HepG2 (cell line): ENCODE data around the gene ANKRD40. TPM values are rescaled to one million over a fixed set of nuclear protein-coding genes. Genes with fewer than 3 reads are reported as not detected.
A peak's percentile ranks its signal among the peaks of the same experiment; 100 is the strongest.

Source experiments
- ATAC-seq: fragments of 200-7000 bp; cut with Tn5 transposase; 3 replicates; pipeline ENCODE4 v1.9.1; 2020; ENCODE audit warnings: mild to moderate bottlenecking, moderate library complexity
- BruUV-seq: library from RNA; stranded (reverse); fragments of 400-500 nt; replicated peaks from 2 replicates; lab custom pipeline; 2021; lab: Mats Ljungman, UMichigan
- CTCF ChIA-PET: fragments of 300-600 bp; formaldehyde crosslinking; extraction: SDS; loops from one replicate; lab custom pipeline; 2021; ENCODE audit warnings: low total read pairs, inconsistent platforms, low intra/inter-chr PET ratio; lab: Yijun Ruan, JAX
- POLR2A ChIA-PET: fragments of 350-600 bp; sonication (Branson Sonifier 250); formaldehyde crosslinking; loops from one replicate; lab custom pipeline; 2020; ENCODE audit warnings: antibody characterized with exemption, inconsistent platforms; lab: Yijun Ruan, JAX
- DNase-seq: peaks from one replicate; pipeline ENCODE4 v3.0.0-alpha.2; 2015; ENCODE audit warnings: low spot score
- FAIRE-seq: peaks from 3 replicates; lab custom pipeline; 2011; peaks lifted over from hg19 to GRCh38; lab: Jason Lieb, UNC
- H2AFZ ChIP-seq: one replicate; pipeline ENCODE4 v1.6.1; 2011; ENCODE audit warnings: low read length, inconsistent platforms
- H3K27ac ChIP-seq: fragments of 300-600 bp; 3 replicates; pipeline ENCODE4 v1.8.0; 2011; ENCODE audit warnings: mixed run types, mild to moderate bottlenecking, mixed read lengths, low read length, inconsistent platforms; ENCODE audit not compliant: insufficient read depth; ENCODE audit errors: extremely low read length
- H3K27me3 ChIP-seq, 2 experiments: fragments of 200-600 bp in 1 of 2; 2 replicates in 1 of 2; 3 replicates in 1 of 2; pipeline versions ENCODE4 v1.6.0 to v1.8.0; 2011; ENCODE audit warnings: low read length in 2 of 2, mild to moderate bottlenecking in 2 of 2, moderate library complexity in 2 of 2, inconsistent platforms in 1 of 2; ENCODE audit not compliant: insufficient read depth in 2 of 2, control insufficient read depth in 1 of 2
- H3K36me3 ChIP-seq, 2 experiments: fragments of 200-600 bp in 1 of 2; replicated peaks in 1 of 2; 2 replicates in 1 of 2; 3 replicates in 1 of 2; pipeline versions ENCODE4 v1.5.1 to v1.8.0; 2011; ENCODE audit warnings: low read length in 2 of 2, inconsistent platforms in 1 of 2; ENCODE audit not compliant: insufficient read depth in 2 of 2, control insufficient read depth in 1 of 2
- H3K4me1 ChIP-seq: 2 replicates; pipeline ENCODE4 v1.5.1; 2012; ENCODE audit warnings: low read length, inconsistent platforms; ENCODE audit not compliant: insufficient read depth
- H3K4me2 ChIP-seq: 2 replicates; pipeline ENCODE4 v1.6.0; 2011; ENCODE audit warnings: low read depth, low read length, inconsistent platforms
- H3K4me3 ChIP-seq, 3 experiments: fragments of 200-600 bp in 1 of 3; sonication (generic), shearing (Covaris generic) in 1 of 3; replicated peaks in 1 of 3; 2 replicates each; pipeline ENCODE4 v1.5.1; 2011 to 2016; ENCODE audit warnings: low read length in 3 of 3, inconsistent platforms in 2 of 3, low read depth in 2 of 3, mild to moderate bottlenecking in 2 of 3, control low read depth in 1 of 3, mixed read lengths in 1 of 3; ENCODE audit not compliant: insufficient read depth in 1 of 3
- H3K79me2 ChIP-seq: one replicate; pipeline ENCODE4 v1.6.1; 2011; ENCODE audit warnings: low read length, inconsistent platforms; ENCODE audit not compliant: insufficient read depth
- H3K9ac ChIP-seq: 2 replicates; pipeline ENCODE4 v1.6.0; 2011; ENCODE audit warnings: mild to moderate bottlenecking, low read depth, low read length, inconsistent platforms; ENCODE audit not compliant: insufficient read depth
- H3K9me3 ChIP-seq: 2 replicates; pipeline ENCODE4 v1.5.1; 2012; ENCODE audit warnings: mild to moderate bottlenecking, low read length
- H4K20me1 ChIP-seq: 2 replicates; pipeline ENCODE4 v1.6.0; 2011; ENCODE audit warnings: inconsistent platforms, mild to moderate bottlenecking, low read length, moderate library complexity; ENCODE audit not compliant: insufficient read depth
- ARHGAP35 ChIP-seq: sonication (generic); formaldehyde crosslinking; IDR thresholded peaks from 2 replicates; pipeline ENCODE4 v1.9.0; 2022; ENCODE audit warnings: mild to moderate bottlenecking, inconsistent platforms, moderate library complexity, missing genetic modification reagents, borderline replicate concordance
- HNF4A ChIP-seq: sonication (generic); formaldehyde crosslinking; IDR thresholded peaks from 2 replicates; pipeline ENCODE4 v1.4.0; 2020; ENCODE audit warnings: missing genetic modification reagents
- HOXA3 ChIP-seq: sonication (generic); formaldehyde crosslinking; IDR thresholded peaks from 2 replicates; pipeline ENCODE4 v1.5.0; 2020; ENCODE audit warnings: missing genetic modification reagents
- MXD1 ChIP-seq: sonication (generic); formaldehyde crosslinking; IDR thresholded peaks from 2 replicates; pipeline ENCODE4 v1.4.0; 2020; ENCODE audit warnings: mild to moderate bottlenecking, missing genetic modification reagents
- NR2C2 ChIP-seq: sonication (generic); formaldehyde crosslinking; IDR thresholded peaks from 2 replicates; pipeline ENCODE4 v1.4.0; 2020; ENCODE audit warnings: missing genetic modification reagents, mild to moderate bottlenecking, moderate library complexity, borderline replicate concordance
- NRL ChIP-seq: sonication (generic); formaldehyde crosslinking; IDR thresholded peaks from 2 replicates; pipeline ENCODE4 v1.5.0; 2020; ENCODE audit warnings: missing genetic modification reagents, mild to moderate bottlenecking, moderate library complexity, borderline replicate concordance
- RBFOX2 ChIP-seq: fragments of 200-400 bp; formaldehyde crosslinking; IDR thresholded peaks from 2 replicates; pipeline ENCODE4 v1.6.1; 2017; ENCODE audit warnings: low read depth, mild to moderate bottlenecking, low read length
- RBM22 ChIP-seq: fragments of 200-400 bp; formaldehyde crosslinking; optimal IDR thresholded peaks from 2 replicates; pipeline ENCODE3; 2017; ENCODE audit warnings: mild to moderate bottlenecking, low read length, moderate library complexity
- TP53 ChIP-seq: sonication (generic); formaldehyde crosslinking; conservative IDR thresholded peaks from 2 replicates; pipeline ENCODE4 v1.4.0; 2020; ENCODE audit warnings: missing genetic modification reagents
- WIZ ChIP-seq: sonication (generic); formaldehyde crosslinking; IDR thresholded peaks from 2 replicates; pipeline ENCODE4 v1.5.1; 2020; ENCODE audit warnings: mild to moderate bottlenecking, missing genetic modification reagents
- ZBTB33 ChIP-seq: sonication (generic); formaldehyde crosslinking; IDR thresholded peaks from 2 replicates; pipeline ENCODE4 v1.4.0; 2020; ENCODE audit warnings: missing genetic modification reagents
- ZFP1 ChIP-seq: IDR thresholded peaks from 2 replicates; pipeline ENCODE4 v1.6.1; 2016
- ZFP36L1 ChIP-seq: sonication (generic); formaldehyde crosslinking; IDR thresholded peaks from 2 replicates; pipeline ENCODE4 v1.8.0; 2022; ENCODE audit warnings: mild to moderate bottlenecking, missing genetic modification reagents, moderate library complexity
- ZFP36L2 ChIP-seq: sonication (generic); formaldehyde crosslinking; IDR thresholded peaks from 2 replicates; pipeline ENCODE4 v1.4.0; 2020; ENCODE audit warnings: missing genetic modification reagents
- ZNF121 ChIP-seq: sonication (generic); formaldehyde crosslinking; IDR thresholded peaks from 2 replicates; pipeline ENCODE4 v1.5.0; 2020; ENCODE audit warnings: mild to moderate bottlenecking, missing genetic modification reagents
- ZNF432 ChIP-seq: sonication (generic); formaldehyde crosslinking; IDR thresholded peaks from 2 replicates; pipeline ENCODE4 v1.5.0; 2020; ENCODE audit warnings: missing genetic modification reagents, mild to moderate bottlenecking, borderline replicate concordance
- ZNF691 ChIP-seq: sonication (generic); formaldehyde crosslinking; IDR thresholded peaks from 2 replicates; pipeline ENCODE4 v1.4.0; 2020; ENCODE audit warnings: missing genetic modification reagents, low read depth, mild to moderate bottlenecking, borderline replicate concordance
- ZNF816 ChIP-seq: sonication (generic); formaldehyde crosslinking; IDR thresholded peaks from 2 replicates; pipeline ENCODE4 v1.8.0; 2022; ENCODE audit warnings: missing genetic modification reagents, mild to moderate bottlenecking, borderline replicate concordance
- WGBS: methylation state at CpG from one replicate; pipeline ENCODE4 v1.1.6; 2017; ENCODE audit warnings: low lambda C conversion rate; 5-methylcytosine and 5-hydroxymethylcytosine counted together
- in situ Hi-C: cut with HindIII; loops from 2 replicates; pipeline ENCODE4 v1.10.0; 2017; ENCODE audit warnings: low pct_unique_long_range_greater_than_20kb; ENCODE audit not compliant: extremely low pct_ligation_motif_present
- intact Hi-C: fragments of 100-400 bp; cut with micrococcal nuclease; formaldehyde crosslinking; loops from one replicate; pipeline ENCODE4 v1.10.0; 2022; ENCODE audit not compliant: unreplicated experiment
- polyA plus RNA-seq, 8 experiments: library from polyadenylated mRNA; depleted of rRNA in 3 of 8; stranded (reverse) in 7 of 8; unstranded in 1 of 8; fragments of >200 nt; fragmentation: Illumina TruSeq in 4 of 8; extraction: Trizol in 4 of 8; gene quantifications; 2 replicates each; pipeline versions ENCODE4 v1.2.1 to v1.2.3, GENCODE V29; 2011 to 2016; ENCODE audit warnings: low read depth in 4 of 8, missing spikeins in 1 of 8, mixed read lengths in 1 of 8; ENCODE audit not compliant: insufficient read depth in 1 of 8
- total RNA-seq, 5 experiments: library from RNA; depleted of rRNA; stranded (reverse); fragments of >200 nt; fragmentation: Illumina TruSeq; extraction: Trizol; gene quantifications; 2 replicates each; pipeline ENCODE4 v1.2.3, GENCODE V29; 2016; ENCODE audit warnings: low read depth in 1 of 5

The ANKRD40 gene
- total and polyA plus RNA-seq, 2 of the 13 experiments (the other 11 are each of a cell fraction or from before 2014, with no cell fraction given): 35.0 to 46.4 TPM

GRCh38 chr17:50728112-50728429 lies 20.4 kb upstream of the ANKRD40 start (continued):
- TF ChIP-seq ZFP36L1 (CRISPR knock-in tag) (no peak), ZNF691 (no peak), ZFP36L2 (CRISPR knock-in tag) (no peak), TP53 (no peak)

GRCh38 chr17:50725769-50726655 lies 18.3 kb upstream of the ANKRD40 start:
- H4K20me1 ChIP-seq: peaks cover 99% of the 10 kb centered on the region
- ChIA-PET POLR2A (interaction anchor here (0.9 to 1.4 kb wide), 3 partner anchors 18 to 87 kb away, joined by 3 to 4 read pairs (median 4); partner anchors contain the start of gene ANKRD40), CTCF (no interaction called here)
- intact Hi-C loops: no loop called here
- no peaks in the 10 kb centered on the region for H3K27me3 ChIP-seq
- DNase-seq (no peak), FAIRE-seq (no peak), ATAC-seq (peak; percentile 32)
- H3K9ac ChIP-seq: no peak overlapping the region
- H3K27ac ChIP-seq: peak overlapping the region; percentile 9
- H3K36me3 ChIP-seq: peaks cover 2 to 22% of the 10 kb centered on the region in 2 experiments; a peak in 3 of 5 replicates
- TF ChIP-seq ZNF121 (peak; percentile 37; the same call in 1 of the 2 replicates), MXD1 (CRISPR knock-in tag) (no peak), HOXA3 (CRISPR knock-in tag) (0 out of 2 replicates have a peak, but pooled peaks have one; percentile 30), RBM22 (peak; percentile 30), WIZ (no peak), ZNF816 (CRISPR knock-in tag) (no peak), ARHGAP35 (no peak), NR2C2 (CRISPR knock-in tag) (0 out of 2 replicates have a peak, but pooled peaks have one; percentile 29), NRL (CRISPR knock-in tag) (0 out of 2 replicates have a peak, but pooled peaks have one; percentile 41), ZNF432 (no peak), ZFP1 (CRISPR knock-in tag) (no peak), RBFOX2 (peak; percentile 41; the same call in 1 of the 2 replicates), ZBTB33 (CRISPR knock-in tag) (peak; percentile 91), HNF4A (CRISPR knock-in tag) (0 out of 2 replicates have a peak, but pooled peaks have one; percentile 21)
- in situ Hi-C loops: no loop called here
- no peak overlapping the region for H3K4me3 ChIP-seq
- peaks cover 98% of the 10 kb centered on the region for H3K79me2 ChIP-seq
- peak overlapping the region; percentile 37 for H3K4me2 ChIP-seq
- no peak overlapping the region for H2AFZ ChIP-seq
- WGBS: 83% methylated on average over 12 of the region's 12 CpGs
- no peaks in the 10 kb centered on the region for H3K9me3 ChIP-seq
- no TSS peak for BruUV-seq
- H3K4me1 ChIP-seq: peaks cover 87% of the 10 kb centered on the region
